ENCODE data around the gene CDCP1.

DNA sequence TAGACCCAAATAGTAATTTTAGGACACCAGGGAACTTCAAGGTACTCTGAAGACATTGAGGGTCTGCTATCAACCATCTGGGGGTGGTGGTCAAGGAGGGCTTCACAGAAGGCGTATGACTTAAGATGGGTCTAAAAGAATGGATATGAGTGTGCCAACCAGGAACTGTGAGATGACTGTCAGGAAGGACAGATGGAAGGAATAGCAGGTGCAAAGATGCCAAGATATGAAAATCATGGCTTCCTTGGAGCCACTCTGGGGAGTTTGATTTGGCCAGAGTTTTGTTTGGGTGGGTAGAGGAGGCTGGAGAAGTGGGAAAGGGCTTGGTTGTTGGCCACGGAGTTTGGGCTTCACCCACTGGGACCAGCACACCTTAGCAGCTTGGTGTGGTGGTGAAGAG, 21.2 kb downstream of the CDCP1 start:
- TF ChIP-seq POLR2A (IDR thresholded peaks at IDR 0.05), result no peak
- TF ChIP-seq, protein P1, sequence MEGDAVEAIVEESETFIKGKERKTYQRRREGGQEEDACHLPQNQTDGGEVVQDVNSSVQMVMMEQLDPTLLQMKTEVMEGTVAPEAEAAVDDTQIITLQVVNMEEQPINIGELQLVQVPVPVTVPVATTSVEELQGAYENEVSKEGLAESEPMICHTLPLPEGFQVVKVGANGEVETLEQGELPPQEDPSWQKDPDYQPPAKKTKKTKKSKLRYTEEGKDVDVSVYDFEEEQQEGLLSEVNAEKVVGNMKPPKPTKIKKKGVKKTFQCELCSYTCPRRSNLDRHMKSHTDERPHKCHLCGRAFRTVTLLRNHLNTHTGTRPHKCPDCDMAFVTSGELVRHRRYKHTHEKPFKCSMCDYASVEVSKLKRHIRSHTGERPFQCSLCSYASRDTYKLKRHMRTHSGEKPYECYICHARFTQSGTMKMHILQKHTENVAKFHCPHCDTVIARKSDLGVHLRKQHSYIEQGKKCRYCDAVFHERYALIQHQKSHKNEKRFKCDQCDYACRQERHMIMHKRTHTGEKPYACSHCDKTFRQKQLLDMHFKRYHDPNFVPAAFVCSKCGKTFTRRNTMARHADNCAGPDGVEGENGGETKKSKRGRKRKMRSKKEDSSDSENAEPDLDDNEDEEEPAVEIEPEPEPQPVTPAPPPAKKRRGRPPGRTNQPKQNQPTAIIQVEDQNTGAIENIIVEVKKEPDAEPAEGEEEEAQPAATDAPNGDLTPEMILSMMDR (IDR thresholded peaks at IDR 0.05), result no peak

All from transverse colon (tissue), 3 donors.